ENCODE measurements around the gene ATP4A.

Gene ATP4A

GRCh38 chr19:35529241-35530218 lies 33.9 kb downstream of the ATP4A start:
- no peak for DNase-seq (ENCODE audit: extremely low read depth in 1 of 2, low read depth in 1 of 2)

- no peak for DNase-seq (ENCODE audit: extremely low read depth in 1 of 2, low read depth in 1 of 2)
These were observed 35.0 kb downstream of the ATP4A start, which contains the start of gene SBSN for GRCh38 chr19:35528218-35529038. Gene SBSN (minus strand): TSS chr19:35528311. CDS start chr19:35528281, 30 bp downstream.

- no peak for DNase-seq (ENCODE audit: extremely low read depth in 1 of 2, low read depth in 1 of 2)
These were observed 37.6 kb downstream of the ATP4A start for GRCh38 chr19:35525873-35526272.

DNA sequence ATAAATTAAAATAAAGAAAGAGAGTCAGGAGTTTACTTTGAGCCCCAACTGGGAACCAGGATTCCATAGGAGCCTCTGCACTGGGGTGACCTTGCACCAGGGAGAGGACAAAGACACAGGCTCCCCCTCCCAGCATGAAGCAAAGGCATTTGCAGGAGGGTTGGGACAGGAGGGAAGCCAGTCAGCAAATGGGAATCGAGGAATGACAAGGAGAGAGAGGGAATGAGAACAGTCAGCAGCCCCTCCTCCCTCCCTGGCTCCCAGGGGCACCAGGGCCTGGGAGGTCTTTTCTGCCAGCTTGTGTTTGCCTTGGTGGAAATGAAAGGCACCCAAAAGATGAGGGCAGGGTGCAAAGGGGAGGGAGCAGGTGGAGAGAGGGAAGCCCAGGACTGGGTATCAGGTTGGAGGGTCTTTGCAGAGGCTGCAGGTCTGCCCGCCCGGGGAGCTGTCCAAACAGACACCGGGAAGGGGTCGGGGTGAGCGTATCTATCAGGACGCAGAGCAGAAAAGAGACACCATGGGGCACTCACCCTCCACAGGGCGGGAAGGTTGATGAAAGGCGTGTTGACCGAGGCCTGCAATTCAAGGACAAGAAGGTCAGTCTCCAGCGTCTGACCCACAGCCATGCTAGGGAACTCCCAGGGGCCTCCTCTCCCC lies 39.1 kb downstream of the ATP4A start:
- no peak for DNase-seq (ENCODE audit: extremely low read depth in 1 of 2, low read depth in 1 of 2)

GRCh38 chr19:35522745-35523327 lies 40.6 kb downstream of the ATP4A start:
- DNase-seq (ENCODE audit: extremely low read depth in 1 of 2, low read depth in 1 of 2): no peak

GRCh38 chr19:35521124-35521743 lies 42.2 kb downstream of the ATP4A start:
- DNase-seq (ENCODE audit: extremely low read depth in 1 of 2, low read depth in 1 of 2): no peak

DNA sequence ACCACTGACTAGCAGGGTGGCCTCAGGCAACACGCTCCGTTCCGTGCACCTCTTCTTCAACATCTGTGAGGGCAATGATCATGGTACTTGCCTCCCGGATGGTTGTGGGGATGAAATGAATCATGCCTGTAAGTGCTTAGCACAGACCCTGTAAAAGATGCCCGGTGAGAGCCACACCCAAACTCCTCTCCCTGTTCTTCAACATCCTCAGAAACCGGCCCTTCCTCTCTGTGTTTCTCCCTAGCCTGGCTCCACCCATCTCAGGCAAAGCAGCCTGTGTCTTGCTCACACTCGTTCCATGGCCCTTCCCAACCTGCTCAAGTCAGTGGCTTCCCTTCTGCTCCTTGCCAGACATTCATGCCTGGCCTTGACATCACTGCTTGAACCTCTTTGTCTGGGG lies 44.2 kb downstream of the ATP4A start:
- no peak for DNase-seq (ENCODE audit: extremely low read depth in 1 of 2, low read depth in 1 of 2)

- no peak for DNase-seq (ENCODE audit: extremely low read depth in 1 of 2, low read depth in 1 of 2)
These were observed 45.1 kb downstream of the ATP4A start for GRCh38 chr19:35518313-35518712.

GRCh38 chr19:35517342-35517741 lies 46.1 kb downstream of the ATP4A start:
- no peak for DNase-seq (ENCODE audit: extremely low read depth in 1 of 2, low read depth in 1 of 2)

- DNase-seq (ENCODE audit: extremely low read depth in 1 of 2, low read depth in 1 of 2): no peak
These were observed 47.1 kb downstream of the ATP4A start for GRCh38 chr19:35516310-35516709.

DNA sequence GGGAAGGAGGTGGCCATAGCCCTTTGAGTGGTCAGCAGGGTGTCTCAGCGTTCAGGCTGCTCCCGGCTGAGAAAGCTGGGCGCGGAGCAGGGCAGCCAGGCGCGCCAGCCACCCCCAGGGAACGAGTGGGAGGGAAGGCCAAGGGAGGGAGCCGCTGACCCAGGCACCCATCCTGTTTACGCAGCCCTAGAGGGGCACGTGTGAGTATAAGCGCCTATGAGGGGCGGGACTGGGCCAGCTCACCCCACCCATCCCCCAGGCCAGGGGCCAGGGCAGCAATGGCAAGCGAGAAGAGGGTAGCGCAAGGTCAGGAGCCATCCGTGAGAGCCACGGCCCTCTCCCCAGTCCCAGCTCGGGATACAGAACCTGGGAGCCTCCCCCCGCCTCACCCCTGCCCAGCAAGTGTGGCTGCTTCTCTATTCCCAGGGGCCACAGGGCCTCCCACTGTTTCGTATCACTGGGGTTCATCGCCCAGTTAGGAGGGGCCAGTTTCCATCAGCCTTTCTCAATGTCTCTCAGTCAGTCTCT lies 49.1 kb downstream of the ATP4A start:
- no peak for DNase-seq (ENCODE audit: extremely low read depth in 1 of 2, low read depth in 1 of 2)

GRCh38 chr19:35513628-35514281 lies 49.7 kb downstream of the ATP4A start, which contains the start of gene DMKN:
Gene DMKN (minus strand): TSS chr19:35513649. CDS start chr19:35513475, 174 bp downstream.
- no peak for DNase-seq (ENCODE audit: extremely low read depth in 1 of 2, low read depth in 1 of 2)

DNA sequence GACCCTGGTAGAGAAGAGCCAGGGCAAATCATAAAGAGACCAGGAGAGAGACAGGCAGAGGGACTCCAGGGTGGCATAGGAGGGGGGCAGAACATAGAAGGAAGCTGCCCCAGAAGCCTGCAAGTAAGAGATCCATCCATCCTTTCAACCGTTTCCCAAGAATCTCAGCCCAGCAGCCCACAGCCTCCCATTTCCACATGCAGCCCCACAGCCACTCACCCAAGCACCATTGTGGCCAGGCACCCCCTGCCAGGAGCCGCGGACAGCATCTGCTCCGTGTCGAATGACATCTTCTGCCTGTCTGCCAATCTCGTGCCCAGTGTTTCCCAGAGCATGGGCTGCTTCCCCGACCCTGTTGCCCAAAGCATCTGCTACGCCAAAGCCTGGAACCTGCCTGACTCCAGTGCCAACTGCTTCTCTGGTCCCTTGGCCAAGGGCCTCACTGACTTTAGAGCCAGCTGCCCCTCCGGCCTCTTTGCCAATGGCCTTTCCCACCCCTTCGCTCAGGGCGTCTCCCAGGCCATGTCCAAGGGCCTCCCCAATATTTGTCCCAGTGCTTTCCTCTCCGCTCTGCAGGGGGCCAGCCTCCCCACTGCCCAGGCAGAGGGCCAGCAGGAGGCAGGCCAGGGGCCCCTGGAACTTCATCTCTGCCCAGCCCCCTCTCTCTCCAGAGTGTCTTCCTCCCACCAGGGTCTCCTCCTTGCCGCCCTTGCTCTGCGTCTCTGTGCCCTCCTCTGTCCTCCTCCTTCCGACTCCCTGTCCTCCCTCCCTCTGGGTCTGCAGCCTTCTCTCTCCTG lies 50.4 kb downstream of the ATP4A start:
- no peak for DNase-seq (ENCODE audit: extremely low read depth in 1 of 2, low read depth in 1 of 2)

DNA sequence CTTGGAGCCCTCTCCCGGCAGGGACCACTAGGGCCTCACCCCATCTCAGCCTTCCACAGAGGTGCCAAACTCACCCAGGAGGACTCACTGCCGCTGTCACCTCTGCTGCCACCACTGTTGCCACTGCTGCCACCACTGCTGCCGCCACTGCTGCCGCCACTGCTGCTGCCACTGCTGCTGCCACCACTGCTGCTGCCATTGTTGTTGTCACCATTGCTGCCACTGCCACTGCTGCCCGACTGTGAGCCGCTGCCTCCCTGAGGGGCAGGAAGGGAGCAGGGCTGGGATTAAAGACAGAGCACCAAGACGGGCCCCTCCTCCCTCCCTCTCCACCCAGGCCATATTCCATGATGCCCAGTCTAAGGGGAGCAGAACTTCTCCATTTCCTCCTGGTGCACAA lies 52.1 kb downstream of the ATP4A start:
- no peak for DNase-seq (ENCODE audit: extremely low read depth in 1 of 2, low read depth in 1 of 2)

- DNase-seq (ENCODE audit: extremely low read depth in 1 of 2, low read depth in 1 of 2): no peak
These were observed 52.9 kb downstream of the ATP4A start for GRCh38 chr19:35510626-35510964.

DNA sequence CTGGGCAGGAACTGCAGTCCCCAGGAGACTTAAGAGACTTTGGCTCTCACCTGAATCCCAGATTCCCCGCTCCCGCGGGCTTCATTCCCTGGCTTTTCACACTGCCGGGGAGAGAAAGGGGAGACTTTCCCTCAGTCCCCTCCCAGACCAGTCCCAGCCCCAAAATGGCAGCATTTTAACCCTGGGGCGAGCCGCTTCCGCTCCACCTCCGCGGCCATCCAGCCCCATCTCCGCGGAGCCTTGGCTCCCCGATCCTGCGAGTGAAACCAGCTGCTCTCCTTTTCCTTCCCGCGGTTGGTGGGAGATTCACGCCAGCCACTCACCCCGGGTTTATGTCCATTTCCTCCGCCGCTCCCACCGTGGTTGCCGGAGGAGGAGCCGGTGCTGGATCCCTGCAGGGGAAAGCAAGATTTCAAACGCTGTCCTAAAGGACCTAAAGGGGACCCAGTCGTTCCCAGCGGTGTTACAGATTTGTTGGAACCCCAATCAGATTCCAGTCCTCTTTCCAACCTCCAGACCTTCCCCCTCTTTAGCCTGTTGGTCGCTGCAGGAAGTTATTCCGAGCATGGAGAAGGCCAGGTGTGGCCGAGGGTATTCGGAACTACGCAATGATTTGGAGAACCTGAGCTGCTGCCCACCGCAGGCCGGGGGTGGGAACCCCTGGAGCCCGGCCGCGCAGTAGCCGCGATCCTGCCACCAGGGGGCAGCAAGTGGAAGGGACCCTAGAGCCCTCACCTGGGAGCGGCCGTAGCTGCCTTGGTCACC lies 53.4 kb downstream of the ATP4A start:
- DNase-seq (ENCODE audit: extremely low read depth in 1 of 2, low read depth in 1 of 2): peak; percentile 50 to 53

- no peak for DNase-seq (ENCODE audit: extremely low read depth in 1 of 2, low read depth in 1 of 2)
These were observed 54.3 kb downstream of the ATP4A start for GRCh38 chr19:35509018-35509652.

GRCh38 chr19:35508129-35508528 lies 55.3 kb downstream of the ATP4A start:
- no peak for DNase-seq (ENCODE audit: extremely low read depth in 1 of 2, low read depth in 1 of 2)
